Mucosa of descending colon (tissue), 3 donors: ENCODE measurements around the gene QSER1. TPM values are rescaled to one million over a fixed set of nuclear protein-coding genes. Genes with fewer than 3 reads are reported as not detected.
A peak's percentile ranks its signal among the peaks of the same experiment; 100 is the strongest.

Experiments used
- ATAC-seq: fragments of 200-7000 bp; cut with Tn5 transposase; one replicate; pipeline ENCODE4 v1.9.1; 2020; ENCODE audit warnings: mild to moderate bottlenecking, moderate library complexity
- DNase-seq, 3 donors: peaks; one replicate each; pipeline ENCODE4 v3.0.0-alpha.2; 2020
- H3K36me3 ChIP-seq: fragments of 200-600 bp; one replicate; pipeline ENCODE4 v1.8.0; 2021; ENCODE audit warnings: low read depth, mild to moderate bottlenecking
- H3K4me1 ChIP-seq: fragments of 200-600 bp; one replicate; pipeline ENCODE4 v1.8.0; 2021; ENCODE audit warnings: low read depth, mild to moderate bottlenecking
- H3K4me3 ChIP-seq: fragments of 200-600 bp; one replicate; pipeline ENCODE4 v1.8.0; 2021; ENCODE audit warnings: mild to moderate bottlenecking
- H3K9me3 ChIP-seq: fragments of 200-600 bp; one replicate; pipeline ENCODE4 v1.8.0; 2021; ENCODE audit warnings: mild to moderate bottlenecking
- intact Hi-C, 2 donors: fragments of 100-400 bp; cut with DNase I in 1 of 2; cut with micrococcal nuclease in 1 of 2; formaldehyde crosslinking; loops; one replicate each; pipeline versions ENCODE4 v1.11.0 to v1.11.1; 2022; cut with DNase I, micrococcal nuclease
- total RNA-seq, 3 donors: library from RNA; stranded (reverse); fragmentation: NEBNext Ultra II Directional in 2 of 3; extraction: Animal tissue kit (Norgen Biotek cat#: 25700) in 2 of 3; gene quantifications; one replicate each; pipeline versions ENCODE4 v1.2.1 to v1.2.4, GENCODE V29; 2021 to 2023
- TF ChIP-seq, protein P1 (sequence below): fragments of 200-600 bp; IDR thresholded peaks from one replicate; pipeline ENCODE4 v1.8.0; 2022; ENCODE audit warnings: antibody characterized with exemption, mild to moderate bottlenecking
- donor health status: DM: no; HTN: no; CAD: no; lungs with moderate emphysema.
- donor health status: DM: no; HTN: no; CAD: no.
- donor health status: DM: no; HTN: yes; CAD: no.

QSER1 gene
- total RNA-seq, 3 donors from 2014 or later: 20.3 to 30.1 (median 25.9) TPM

DNA sequence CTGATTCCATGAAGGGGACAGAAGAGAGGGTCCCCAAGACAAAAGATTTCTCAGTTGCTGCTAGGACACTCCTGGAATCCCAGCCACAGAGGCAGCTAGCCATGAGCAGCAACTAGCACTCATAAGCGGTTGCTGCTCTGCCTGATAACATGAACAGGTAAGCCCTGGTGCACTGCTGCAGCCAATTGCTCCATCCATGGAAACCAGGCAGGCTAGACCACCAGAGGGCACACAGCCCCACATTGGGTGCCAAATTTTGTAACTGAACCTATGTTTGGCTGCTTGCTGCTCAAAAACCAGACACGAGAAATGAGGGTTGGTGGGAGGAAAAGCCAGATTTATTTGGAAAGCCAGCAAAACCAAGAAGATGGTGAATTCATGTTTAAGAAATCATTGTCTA is 21.9 kb upstream of the QSER1 start:
- ATAC-seq (no peak), DNase-seq (no peak)
- no peaks in the 10 kb centered on the region for H3K9me3 ChIP-seq
- no peak overlapping the region for H3K4me3 ChIP-seq
- intact Hi-C loops: no loop called here
- H3K4me1 ChIP-seq: no peaks in the 10 kb centered on the region
- TF ChIP-seq, protein P1, sequence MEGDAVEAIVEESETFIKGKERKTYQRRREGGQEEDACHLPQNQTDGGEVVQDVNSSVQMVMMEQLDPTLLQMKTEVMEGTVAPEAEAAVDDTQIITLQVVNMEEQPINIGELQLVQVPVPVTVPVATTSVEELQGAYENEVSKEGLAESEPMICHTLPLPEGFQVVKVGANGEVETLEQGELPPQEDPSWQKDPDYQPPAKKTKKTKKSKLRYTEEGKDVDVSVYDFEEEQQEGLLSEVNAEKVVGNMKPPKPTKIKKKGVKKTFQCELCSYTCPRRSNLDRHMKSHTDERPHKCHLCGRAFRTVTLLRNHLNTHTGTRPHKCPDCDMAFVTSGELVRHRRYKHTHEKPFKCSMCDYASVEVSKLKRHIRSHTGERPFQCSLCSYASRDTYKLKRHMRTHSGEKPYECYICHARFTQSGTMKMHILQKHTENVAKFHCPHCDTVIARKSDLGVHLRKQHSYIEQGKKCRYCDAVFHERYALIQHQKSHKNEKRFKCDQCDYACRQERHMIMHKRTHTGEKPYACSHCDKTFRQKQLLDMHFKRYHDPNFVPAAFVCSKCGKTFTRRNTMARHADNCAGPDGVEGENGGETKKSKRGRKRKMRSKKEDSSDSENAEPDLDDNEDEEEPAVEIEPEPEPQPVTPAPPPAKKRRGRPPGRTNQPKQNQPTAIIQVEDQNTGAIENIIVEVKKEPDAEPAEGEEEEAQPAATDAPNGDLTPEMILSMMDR: no peak
- H3K36me3 ChIP-seq: no peaks in the 10 kb centered on the region

DNA sequence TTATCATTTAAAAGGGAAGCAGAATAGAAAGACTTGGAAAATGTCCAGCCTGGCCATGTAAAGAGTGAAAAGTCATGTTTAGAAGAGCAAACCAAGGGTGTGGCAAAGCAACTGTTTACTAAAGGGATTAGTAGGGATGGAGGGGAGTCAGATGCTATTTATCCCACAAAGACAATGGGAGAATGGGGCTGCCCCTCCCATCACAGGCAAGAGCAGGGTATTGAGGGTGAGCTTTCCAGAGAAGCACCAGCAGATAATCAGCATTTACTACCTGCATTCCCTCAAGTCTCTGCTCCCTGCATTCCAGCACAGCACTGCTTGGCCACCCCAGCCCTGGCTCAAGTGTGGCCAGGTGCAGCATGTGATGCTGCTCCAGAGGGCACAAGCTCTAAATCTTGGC is 18.5 kb upstream of the QSER1 start:
- intact Hi-C loops: no loop called here
- ATAC-seq (no peak), DNase-seq (no peak)
- Histone ChIP-seq H3K9me3 (no peaks in the 10 kb centered on the region), H3K4me1 (no peaks in the 10 kb centered on the region), H3K4me3 (no peak overlapping the region), H3K36me3 (no peaks in the 10 kb centered on the region)
- TF ChIP-seq, protein P1: no peak

DNA sequence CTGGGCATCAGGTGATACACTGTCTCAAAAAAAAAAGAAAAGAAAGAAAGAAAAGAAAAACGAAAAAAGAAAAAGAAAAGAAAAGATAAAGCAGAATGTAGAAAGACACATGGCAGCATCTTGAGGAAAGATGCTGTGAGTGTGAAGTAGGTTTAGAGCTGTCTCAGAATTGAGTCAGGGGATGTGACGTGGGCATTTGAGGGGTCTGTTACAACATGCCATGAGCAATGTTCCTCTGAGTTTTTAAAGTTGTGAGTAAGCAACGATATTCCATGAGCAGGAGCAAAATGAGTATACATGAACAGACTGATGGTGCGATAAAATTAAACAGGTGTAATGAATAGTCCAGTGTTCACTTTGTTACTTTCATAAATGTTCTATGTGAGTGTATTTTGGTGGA is 11.3 kb upstream of the QSER1 start:
- TF ChIP-seq, protein P1: no peak
- Histone ChIP-seq H3K4me3 (no peak overlapping the region), H3K4me1 (no peaks in the 10 kb centered on the region), H3K36me3 (no peaks in the 10 kb centered on the region), H3K9me3 (no peaks in the 10 kb centered on the region)
- DNase-seq (no peak), ATAC-seq (no peak)
- intact Hi-C loops: no loop called here

DNA sequence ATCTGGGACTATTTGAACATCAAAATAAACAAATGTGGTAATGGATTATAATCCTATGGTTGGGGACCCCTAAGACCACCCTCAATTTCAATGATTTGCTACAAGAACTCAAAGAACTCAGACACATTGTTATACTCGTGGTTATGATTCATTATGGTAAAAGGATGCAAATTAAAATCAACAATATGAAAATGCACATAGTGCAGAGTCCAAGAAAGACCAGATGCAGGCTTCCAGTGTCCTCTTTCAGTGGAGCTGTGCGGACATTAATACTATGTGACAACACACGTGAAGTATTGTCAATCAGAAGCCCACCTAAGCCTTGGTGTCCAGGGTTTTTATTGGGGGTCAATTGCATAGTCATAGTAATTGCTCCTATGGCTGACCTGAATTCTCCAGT is 9.2 kb upstream of the QSER1 start:
- no peaks in the 10 kb centered on the region for H3K4me1 ChIP-seq
- no peaks in the 10 kb centered on the region for H3K36me3 ChIP-seq
- DNase-seq: no peak
- ATAC-seq: no peak
- no peak overlapping the region for H3K4me3 ChIP-seq
- no peaks in the 10 kb centered on the region for H3K9me3 ChIP-seq
- TF ChIP-seq, protein P1: no peak
- intact Hi-C loops: no loop called here

DNA sequence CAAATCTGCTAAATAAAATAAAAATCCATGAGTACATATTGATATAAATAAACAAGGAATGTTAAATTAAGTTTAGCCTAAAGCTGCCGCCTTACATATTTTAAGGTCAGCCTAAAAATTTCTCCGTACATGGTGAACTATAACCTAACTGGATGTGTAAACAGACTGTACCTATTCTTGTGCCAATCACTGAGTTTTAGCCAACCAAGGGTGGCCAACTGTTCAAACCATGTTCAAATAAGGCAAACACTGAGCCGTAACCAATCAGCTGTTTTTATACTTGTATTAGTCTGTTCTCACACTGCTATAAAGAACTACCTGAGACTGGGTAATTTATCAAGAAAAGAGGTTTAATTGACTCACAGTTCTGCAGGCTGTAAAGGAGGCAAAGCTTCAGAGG is 8.6 kb upstream of the QSER1 start:
- no peaks in the 10 kb centered on the region for H3K4me1 ChIP-seq
- no peaks in the 10 kb centered on the region for H3K9me3 ChIP-seq
- H3K4me3 ChIP-seq: no peak overlapping the region
- no peaks in the 10 kb centered on the region for H3K36me3 ChIP-seq
- ATAC-seq (no peak), DNase-seq (no peak)
- intact Hi-C loops: no loop called here
- TF ChIP-seq, protein P1: no peak

DNA sequence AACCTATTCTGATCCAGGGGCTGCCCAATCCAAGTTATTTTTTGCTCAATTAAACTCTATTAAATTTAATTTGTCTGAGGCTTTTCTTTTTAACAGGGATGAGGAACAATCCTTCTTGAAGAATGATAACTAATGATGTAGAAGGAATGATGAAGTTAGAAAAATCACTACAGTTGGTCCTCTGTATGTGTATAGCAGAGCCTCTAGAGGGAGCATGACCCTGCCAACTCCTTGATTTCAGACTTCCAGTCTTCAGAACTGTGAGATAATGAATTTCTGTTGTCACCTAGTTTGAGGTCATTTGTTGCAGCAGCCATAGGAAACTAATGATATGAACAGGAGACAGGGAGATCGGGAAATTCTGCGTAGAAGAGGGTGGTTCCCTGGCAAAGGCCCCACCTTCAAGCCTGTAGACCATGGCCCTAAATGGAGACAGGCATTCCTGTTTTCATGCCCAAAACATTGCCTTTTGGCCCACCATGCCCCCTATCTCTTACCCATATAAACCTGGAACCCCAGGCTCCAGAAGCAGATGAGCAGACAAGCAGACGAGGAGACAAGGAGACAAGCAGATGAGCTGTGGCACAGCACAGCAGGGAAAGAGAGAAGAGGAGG is 7.7 kb upstream of the QSER1 start:
- TF ChIP-seq, protein P1: no peak
- intact Hi-C loops: no loop called here
- H3K4me1 ChIP-seq: no peaks in the 10 kb centered on the region
- no peak overlapping the region for H3K4me3 ChIP-seq
- peak; percentile 66 for ATAC-seq
- no peak for DNase-seq
- H3K36me3 ChIP-seq: no peaks in the 10 kb centered on the region
- no peaks in the 10 kb centered on the region for H3K9me3 ChIP-seq
